Measurements from ENCODE around the gene GRK5. TPM values are rescaled to one million over a fixed set of nuclear protein-coding genes. Genes with fewer than 3 reads are reported as not detected.

Gene GRK5
- total and polyA plus RNA-seq, 4 donors = 18.5 to 43.1 (median 40.3) TPM

DNA sequence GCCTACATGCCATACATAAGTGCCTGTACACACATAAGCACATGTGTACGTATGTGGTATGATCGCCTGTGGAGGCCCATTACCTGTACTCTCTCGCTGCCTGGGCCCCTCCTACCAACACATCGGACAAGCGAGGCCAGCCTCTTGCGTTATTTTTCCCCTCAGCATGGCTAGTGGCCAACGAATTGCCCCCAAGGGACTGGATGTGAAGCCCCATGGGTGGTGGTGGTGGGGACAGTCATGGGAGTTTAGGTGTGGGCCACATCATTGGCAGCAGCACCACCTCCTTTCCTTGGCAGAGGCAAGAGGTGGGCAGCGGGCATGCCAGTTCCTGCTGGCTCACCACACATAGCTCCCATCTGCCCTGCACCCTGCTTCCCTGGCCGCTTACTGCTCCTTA lies 10.0 kb downstream of the GRK5 start:
- no peak for ATAC-seq (ENCODE audit: insufficient read depth, low FRiP score)
- Histone ChIP-seq H3K36me3 (ENCODE audit: control insufficient read depth in 4 of 4, insufficient read depth in 4 of 4, low read length in 4 of 4) (peaks cover 0 to 7% (median 3%) of the 10 kb centered on the region in 4 donors), H3K4me3 (no peak overlapping the region), H3K27ac (ENCODE audit: low read depth in 1 of 2, low read length in 1 of 2) (peak overlapping the region in 1 of 2 donors; percentile 74), H3K4me1 (ENCODE audit: control insufficient read depth in 5 of 5, insufficient read depth in 5 of 5, low read length in 5 of 5) (peaks cover 11 to 91% (median 41%) of the 10 kb centered on the region in 5 donors), H3K9ac (ENCODE audit: insufficient read depth in 1 of 2, low read length in 2 of 2) (no peak overlapping the region), H3K9me3 (ENCODE audit: control insufficient read depth in 4 of 4, insufficient read depth in 3 of 4, low read length in 3 of 4) (no peaks in the 10 kb centered on the region), H3K27me3 (ENCODE audit: control insufficient read depth in 3 of 3, insufficient read depth in 3 of 3, low read length in 2 of 3) (no peaks in the 10 kb centered on the region)
- WGBS, 2 donors = 77 to 85% methylated on average over 9 of the region's 9 CpGs
- DNase-seq = no peak
- TF ChIP-seq, protein P1, sequence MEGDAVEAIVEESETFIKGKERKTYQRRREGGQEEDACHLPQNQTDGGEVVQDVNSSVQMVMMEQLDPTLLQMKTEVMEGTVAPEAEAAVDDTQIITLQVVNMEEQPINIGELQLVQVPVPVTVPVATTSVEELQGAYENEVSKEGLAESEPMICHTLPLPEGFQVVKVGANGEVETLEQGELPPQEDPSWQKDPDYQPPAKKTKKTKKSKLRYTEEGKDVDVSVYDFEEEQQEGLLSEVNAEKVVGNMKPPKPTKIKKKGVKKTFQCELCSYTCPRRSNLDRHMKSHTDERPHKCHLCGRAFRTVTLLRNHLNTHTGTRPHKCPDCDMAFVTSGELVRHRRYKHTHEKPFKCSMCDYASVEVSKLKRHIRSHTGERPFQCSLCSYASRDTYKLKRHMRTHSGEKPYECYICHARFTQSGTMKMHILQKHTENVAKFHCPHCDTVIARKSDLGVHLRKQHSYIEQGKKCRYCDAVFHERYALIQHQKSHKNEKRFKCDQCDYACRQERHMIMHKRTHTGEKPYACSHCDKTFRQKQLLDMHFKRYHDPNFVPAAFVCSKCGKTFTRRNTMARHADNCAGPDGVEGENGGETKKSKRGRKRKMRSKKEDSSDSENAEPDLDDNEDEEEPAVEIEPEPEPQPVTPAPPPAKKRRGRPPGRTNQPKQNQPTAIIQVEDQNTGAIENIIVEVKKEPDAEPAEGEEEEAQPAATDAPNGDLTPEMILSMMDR (IDR thresholded peaks at IDR 0.05; ENCODE audit: control extremely low read depth, extremely low read depth) = no peak

DNA sequence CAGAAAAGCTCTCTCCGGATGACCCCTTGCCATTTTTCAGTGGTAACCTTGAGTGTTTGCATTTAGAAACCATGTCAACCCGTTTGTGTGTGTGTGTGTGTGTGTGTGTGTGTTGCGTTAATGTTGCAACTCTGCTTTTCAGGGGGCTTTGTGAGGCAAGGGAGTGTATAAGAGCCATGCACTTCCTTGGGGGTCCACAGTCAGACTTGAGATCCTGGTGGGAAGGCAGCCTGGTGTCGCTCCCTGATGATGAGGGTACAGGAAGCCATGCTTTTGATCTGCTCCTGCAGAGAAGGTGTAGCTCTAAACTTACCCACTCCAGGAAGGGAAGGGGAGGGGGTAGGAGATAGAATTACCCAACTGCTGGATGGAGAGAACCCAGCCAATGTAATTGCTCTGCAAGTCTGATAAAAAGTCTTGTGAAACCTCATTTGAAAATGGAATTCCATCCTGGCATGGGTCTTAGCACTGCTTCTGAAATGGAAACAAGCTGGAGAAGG lies 10.7 kb downstream of the GRK5 start:
- Histone ChIP-seq H3K27me3 (ENCODE audit: control insufficient read depth in 3 of 3, insufficient read depth in 3 of 3, low read length in 2 of 3) (no peaks in the 10 kb centered on the region), H3K9ac (ENCODE audit: insufficient read depth in 1 of 2, low read length in 2 of 2) (peak overlapping the region in 1 of 2 donors; percentile 60), H3K9me3 (ENCODE audit: control insufficient read depth in 4 of 4, insufficient read depth in 3 of 4, low read length in 3 of 4) (no peaks in the 10 kb centered on the region), H3K4me3 (no peak overlapping the region), H3K36me3 (ENCODE audit: control insufficient read depth in 4 of 4, insufficient read depth in 4 of 4, low read length in 4 of 4) (peaks cover 0 to 3% (median under 1%) of the 10 kb centered on the region in 4 donors), H3K4me1 (ENCODE audit: control insufficient read depth in 5 of 5, insufficient read depth in 5 of 5, low read length in 5 of 5) (peaks cover 11 to 91% (median 43%) of the 10 kb centered on the region in 5 donors), H3K27ac (ENCODE audit: low read depth in 1 of 2, low read length in 1 of 2) (peak overlapping the region in 1 of 2 donors; percentile 74)
- DNase-seq (peak; percentile 83 to 98 (median 96)), ATAC-seq (ENCODE audit: insufficient read depth, low FRiP score) (peak; percentile 50)
- WGBS, 2 donors = 50 to 60% methylated on average over 4 of the region's 4 CpGs
- TF ChIP-seq, protein P1 (IDR thresholded peaks at IDR 0.05; ENCODE audit: control extremely low read depth, extremely low read depth) = no peak

DNA sequence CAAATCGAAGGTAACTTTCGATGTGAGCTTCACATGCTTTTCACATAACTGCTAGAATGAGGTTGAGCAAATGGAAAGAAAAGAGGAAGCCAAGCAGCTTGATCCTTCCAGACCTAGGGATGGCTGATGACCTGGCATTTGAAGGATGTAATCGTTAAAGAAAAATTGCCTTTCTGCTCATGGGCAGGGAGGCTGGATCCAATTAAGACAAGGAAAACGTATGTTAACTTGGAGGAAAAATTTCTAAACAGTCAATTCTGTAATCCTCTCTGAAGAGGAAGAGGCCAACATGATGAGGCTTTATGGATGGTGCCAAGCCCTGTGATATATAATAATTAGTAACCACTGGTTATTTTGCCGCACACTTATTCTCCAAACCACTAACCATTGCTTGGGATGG lies 12.5 kb downstream of the GRK5 start:
- DNase-seq (peak in 2 of 3 donors; percentile 66 to 74), ATAC-seq (ENCODE audit: insufficient read depth, low FRiP score) (no peak)
- H3K36me3 ChIP-seq (ENCODE audit: control insufficient read depth in 4 of 4, insufficient read depth in 4 of 4, low read length in 4 of 4) = peaks cover 0 to 2% (median under 1%) of the 10 kb centered on the region in 4 donors
- no peak overlapping the region for H3K9ac ChIP-seq (ENCODE audit: insufficient read depth in 1 of 2, low read length in 2 of 2)
- peak overlapping the region in 1 of 2 donors; percentile 28 for H3K27ac ChIP-seq (ENCODE audit: low read depth in 1 of 2, low read length in 1 of 2)
- peaks cover 11 to 93% (median 47%) of the 10 kb centered on the region in 5 donors for H3K4me1 ChIP-seq (ENCODE audit: control insufficient read depth in 5 of 5, insufficient read depth in 5 of 5, low read length in 5 of 5)
- TF ChIP-seq, protein P1 (IDR thresholded peaks at IDR 0.05; ENCODE audit: control extremely low read depth, extremely low read depth) = no peak
- no peak overlapping the region for H3K4me3 ChIP-seq
- no peaks in the 10 kb centered on the region for H3K27me3 ChIP-seq (ENCODE audit: control insufficient read depth in 3 of 3, insufficient read depth in 3 of 3, low read length in 2 of 3)
- H3K9me3 ChIP-seq (ENCODE audit: control insufficient read depth in 4 of 4, insufficient read depth in 3 of 4, low read length in 3 of 4) = no peaks in the 10 kb centered on the region
- 66 to 68% methylated on average over 5 of the region's 5 CpGs for WGBS, 2 donors

DNA sequence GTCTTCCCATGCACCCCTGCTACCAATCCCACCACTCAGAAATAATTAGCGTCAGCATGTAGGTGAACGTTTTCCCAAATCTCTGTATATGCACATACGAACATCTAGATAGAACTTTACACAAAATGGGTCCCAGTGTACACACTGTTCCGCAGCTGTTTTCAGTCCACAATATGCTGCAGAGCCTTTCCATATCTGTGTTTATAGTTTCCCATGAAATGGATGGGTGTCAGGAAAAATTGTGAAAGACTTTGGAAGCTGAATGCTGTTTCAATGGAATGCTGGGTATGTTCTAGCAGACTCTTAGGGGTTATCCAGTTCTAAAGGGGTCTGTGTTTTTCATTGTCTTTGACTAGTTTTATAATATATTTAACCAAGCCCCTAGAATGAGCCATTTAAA lies 13.8 kb downstream of the GRK5 start:
- WGBS, 2 donors = 83 to 84% methylated on average over 4 of the region's 4 CpGs
- TF ChIP-seq, protein P1 (IDR thresholded peaks at IDR 0.05; ENCODE audit: control extremely low read depth, extremely low read depth) = no peak
- H3K9ac ChIP-seq (ENCODE audit: insufficient read depth in 1 of 2, low read length in 2 of 2) = no peak overlapping the region
- no peaks in the 10 kb centered on the region for H3K27me3 ChIP-seq (ENCODE audit: control insufficient read depth in 3 of 3, insufficient read depth in 3 of 3, low read length in 2 of 3)
- no peak overlapping the region for H3K27ac ChIP-seq (ENCODE audit: low read depth in 1 of 2, low read length in 1 of 2)
- H3K4me3 ChIP-seq = no peak overlapping the region
- peaks cover 11 to 86% (median 35%) of the 10 kb centered on the region in 5 donors for H3K4me1 ChIP-seq (ENCODE audit: control insufficient read depth in 5 of 5, insufficient read depth in 5 of 5, low read length in 5 of 5)
- ATAC-seq (ENCODE audit: insufficient read depth, low FRiP score) (no peak), DNase-seq (peak; percentile 74 to 98 (median 97))
- peaks cover 0 to 2% (median 0%) of the 10 kb centered on the region in 4 donors for H3K36me3 ChIP-seq (ENCODE audit: control insufficient read depth in 4 of 4, insufficient read depth in 4 of 4, low read length in 4 of 4)
- H3K9me3 ChIP-seq (ENCODE audit: control insufficient read depth in 4 of 4, insufficient read depth in 3 of 4, low read length in 3 of 4) = no peaks in the 10 kb centered on the region

Measured in lung (tissue), 12 donors.